HCT116 (cell line): ENCODE measurements around the gene NUP188. TPM values are rescaled to one million over a fixed set of nuclear protein-coding genes. Genes with fewer than 3 reads are reported as not detected.

Source experiments
- ATAC-seq: fragments of 200-7000 bp; cut with Tn5 transposase; 2 replicates; pipeline ENCODE4 v1.9.1; 2020; ENCODE audit warnings: mild to moderate bottlenecking, moderate library complexity
- BruUV-seq: library from RNA; stranded (reverse); fragments of 400-500 nt; replicated peaks from 2 replicates; lab custom pipeline; 2021; lab: Mats Ljungman, UMichigan
- CTCF ChIA-PET: fragments of 300-600 bp; sonication (Branson Sonifier 250); formaldehyde crosslinking; loops from one replicate; lab custom pipeline; 2021; ENCODE audit warnings: antibody characterized with exemption; lab: Charles Lee
- POLR2A ChIA-PET: fragments of 300-600, 350-600 bp; sonication (Branson Sonifier 250); formaldehyde crosslinking; loops from one replicate; lab custom pipeline; 2021; ENCODE audit warnings: antibody characterized with exemption; lab: Charles Lee
- RAD21 ChIA-PET, 2 experiments: fragments of 300-600 bp; sonication (Branson Sonifier 250); formaldehyde crosslinking; loops; one replicate each; lab custom pipeline; 2023; ENCODE audit warnings: low total read pairs in 2 of 2; ENCODE audit not compliant: uncharacterized antibody in 2 of 2, unreplicated experiment in 2 of 2, low non-redundant PET in 1 of 2; lab: Charles Lee
- DNase-seq: peaks from one replicate; pipeline ENCODE4 v3.0.0-alpha.2; 2010; ENCODE audit warnings: low read depth, low spot score
- H2AFZ ChIP-seq: fragments of 200-600 bp; shearing (Covaris generic), sonication (generic); 2 replicates; pipeline ENCODE4 v1.6.1; 2017; ENCODE audit warnings: low read depth, mixed run types, mixed read lengths, antibody characterized with exemption, low read length; ENCODE audit not compliant: poor library complexity, severe bottlenecking
- H3K27ac ChIP-seq: 2 replicates; pipeline ENCODE4 v1.5.1; 2012; ENCODE audit warnings: low read depth, low read length
- H3K27me3 ChIP-seq: fragments of 200-600 bp; sonication (generic); 2 replicates; pipeline ENCODE4 v1.6.1; 2016; ENCODE audit warnings: mixed run types, low read length, mixed read lengths; ENCODE audit not compliant: insufficient read depth
- H3K36me3 ChIP-seq, 2 experiments: fragments of 200-500 bp in 1 of 2; fragments of 200-600 bp in 1 of 2; sonication (Bioruptor generic) in 1 of 2; sonication (generic) in 1 of 2; 2 replicates each; pipeline versions ENCODE4 v1.5.1 to v1.6.1; 2014 to 2016; ENCODE audit warnings: low read length in 2 of 2, inconsistent platforms in 1 of 2, mixed read lengths in 1 of 2, mixed run types in 1 of 2; ENCODE audit not compliant: insufficient read depth in 2 of 2, control insufficient read depth in 1 of 2
- H3K4me1 ChIP-seq, 2 experiments: fragments of 200-600 bp in 1 of 2; sonication (generic) in 1 of 2; 2 replicates each; pipeline versions ENCODE4 v1.5.1 to v1.6.1; 2012 to 2017; ENCODE audit warnings: low read length in 2 of 2, inconsistent platforms in 1 of 2, mild to moderate bottlenecking in 1 of 2, mixed read lengths in 1 of 2, mixed run types in 1 of 2, moderate library complexity in 1 of 2; ENCODE audit not compliant: insufficient read depth in 2 of 2, control insufficient read depth in 1 of 2
- H3K4me2 ChIP-seq: fragments of 200-600 bp; sonication (generic); 2 replicates; pipeline ENCODE4 v1.6.1; 2017; ENCODE audit warnings: mixed run types, low read length, mixed read lengths
- H3K4me3 ChIP-seq, 2 experiments: fragments of 200-600 bp in 1 of 2; sonication (generic) in 1 of 2; replicated peaks in 1 of 2; 2 replicates each; pipeline ENCODE4 v1.5.1; 2011 to 2016; ENCODE audit warnings: low read length in 2 of 2, control low read depth in 1 of 2, low read depth in 1 of 2, mild to moderate bottlenecking in 1 of 2, mixed read lengths in 1 of 2, mixed run types in 1 of 2
- H3K79me2 ChIP-seq: fragments of 200-600 bp; sonication (generic); 2 replicates; pipeline ENCODE4 v1.6.1; 2017; ENCODE audit warnings: mild to moderate bottlenecking, mixed run types, low read length, moderate library complexity, mixed read lengths; ENCODE audit not compliant: insufficient read depth
- H3K9ac ChIP-seq: fragments of 200-600 bp; sonication (generic); 2 replicates; pipeline ENCODE4 v1.6.1; 2016; ENCODE audit warnings: low read length, mixed read lengths
- H3K9me2 ChIP-seq: fragments of 200-600 bp; sonication (generic), shearing (Covaris generic); 2 replicates; pipeline ENCODE4 v1.6.1; 2017; ENCODE audit warnings: mixed run types, mild to moderate bottlenecking, moderate library complexity; ENCODE audit not compliant: insufficient read depth
- H3K9me3 ChIP-seq, 2 experiments: fragments of 200-500 bp in 1 of 2; fragments of 200-600 bp in 1 of 2; sonication (Bioruptor generic) in 1 of 2; sonication (generic) in 1 of 2; 2 replicates each; pipeline ENCODE4 v1.6.1; 2014 to 2017; ENCODE audit warnings: low read length in 2 of 2, mixed read lengths in 2 of 2, inconsistent platforms in 1 of 2, low read depth in 1 of 2, mild to moderate bottlenecking in 1 of 2, mixed run types in 1 of 2, moderate library complexity in 1 of 2; ENCODE audit not compliant: control insufficient read depth in 1 of 2, insufficient read depth in 1 of 2
- H4K20me1 ChIP-seq: fragments of 200-600 bp; sonication (generic), shearing (Covaris generic); 2 replicates; pipeline ENCODE4 v1.6.1; 2017; ENCODE audit warnings: mixed run types, mild to moderate bottlenecking, moderate library complexity; ENCODE audit not compliant: insufficient read depth
- CBX3 ChIP-seq: IDR thresholded peaks from 2 replicates; pipeline ENCODE4 v1.6.1; 2012; ENCODE audit warnings: low read depth
- CEBPB ChIP-seq: IDR thresholded peaks from 2 replicates; pipeline ENCODE4 v1.6.1; 2012; ENCODE audit warnings: low read depth
- ELF1 ChIP-seq: IDR thresholded peaks from 2 replicates; pipeline ENCODE4 v1.6.1; 2012; ENCODE audit warnings: low read depth, borderline replicate concordance
- EZH2 ChIP-seq: fragments of 200-600 bp; sonication (generic); IDR thresholded peaks from 2 replicates; pipeline ENCODE4 v1.6.1; 2017; ENCODE audit warnings: antibody characterized with exemption, mixed run types
- FOSL1 ChIP-seq: IDR thresholded peaks from 2 replicates; pipeline ENCODE4 v1.6.1; 2012; ENCODE audit warnings: low read depth
- JUND ChIP-seq: IDR thresholded peaks from 2 replicates; pipeline ENCODE4 v1.6.1; 2012
- RAD21 ChIP-seq: IDR thresholded peaks from 2 replicates; pipeline ENCODE4 v1.6.1; 2012; ENCODE audit warnings: low read depth, mild to moderate bottlenecking
- SRF ChIP-seq: IDR thresholded peaks from 2 replicates; pipeline ENCODE4 v1.6.1; 2012; ENCODE audit warnings: low read depth
- TCF7L2 ChIP-seq: IDR thresholded peaks from 2 replicates; pipeline ENCODE4 v1.7.0; 2011; ENCODE audit warnings: borderline replicate concordance, inconsistent platforms; ENCODE audit not compliant: insufficient read depth, insufficient read length; ENCODE audit errors: extremely low read depth
- ZBTB33 ChIP-seq: IDR thresholded peaks from 2 replicates; pipeline ENCODE4 v1.6.1; 2011; ENCODE audit warnings: mild to moderate bottlenecking, low read length, moderate library complexity; ENCODE audit not compliant: insufficient replicate concordance; ENCODE audit errors: extremely low read depth
- intact Hi-C: fragments of 100-400 bp; cut with micrococcal nuclease; formaldehyde crosslinking; loops from 2 replicates; pipeline ENCODE4 v1.10.0; 2022
- total RNA-seq: library from RNA; stranded (reverse); gene quantifications from one replicate; pipeline ENCODE4 v1.2.1, GENCODE V29; 2021; ENCODE audit not compliant: unreplicated experiment
- TF ChIP-seq, protein P1 (sequence below): IDR thresholded peaks from 2 replicates; pipeline ENCODE4 v1.6.1; 2012
- TF ChIP-seq, protein P2 (sequence below), 3 experiments: fragments of 200-600 bp in 1 of 3; sonication (generic) in 1 of 3; IDR thresholded peaks in 2 of 3; conservative IDR thresholded peaks in 1 of 3; 2 replicates each; pipeline ENCODE4 v1.5.1; 2012 to 2017; ENCODE audit warnings: low read depth in 2 of 3, low read length in 2 of 3, antibody characterized with exemption in 1 of 3, borderline replicate concordance in 1 of 3, control low read depth in 1 of 3, mild to moderate bottlenecking in 1 of 3, mixed read lengths in 1 of 3, mixed run types in 1 of 3, moderate library complexity in 1 of 3; ENCODE audit not compliant: insufficient read depth in 1 of 3

The NUP188 gene
- total RNA-seq, 1 experiment from 2014 or later: 115 TPM

DNA sequence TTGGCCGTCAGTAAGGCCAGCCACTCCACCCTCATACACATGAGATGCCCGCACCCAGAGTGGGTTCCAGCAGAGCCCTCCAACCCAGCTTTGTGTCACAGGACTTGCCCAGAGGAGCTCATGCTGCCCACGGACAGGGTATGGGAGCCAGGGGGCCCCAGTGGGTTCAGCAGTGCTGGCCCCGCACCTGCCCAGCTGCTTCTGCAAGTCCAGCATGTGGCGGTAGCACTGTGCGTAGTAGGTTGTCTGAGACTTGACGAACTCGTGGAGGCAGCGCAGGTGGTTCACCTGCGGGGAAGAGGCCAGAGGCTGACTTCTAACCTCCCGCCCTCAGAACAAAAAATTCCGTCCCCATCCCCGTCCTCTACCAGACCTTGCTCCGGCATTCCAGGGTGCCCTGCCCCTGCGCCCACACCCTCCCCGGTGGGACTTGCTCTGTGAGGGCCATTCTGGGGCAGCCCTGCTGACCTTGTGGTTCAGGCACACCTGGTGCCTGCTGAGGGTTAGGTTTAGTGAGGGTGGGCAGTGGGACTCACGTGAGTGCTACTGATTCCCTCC lies 62.2 kb downstream of the NUP188 start:
- no peaks in the 10 kb centered on the region for H3K9me2 ChIP-seq
- H3K79me2 ChIP-seq: no peaks in the 10 kb centered on the region
- no peak for DNase-seq
- H3K27ac ChIP-seq: no peak overlapping the region
- no peaks in the 10 kb centered on the region for H3K27me3 ChIP-seq
- ATAC-seq: no peak
- H3K9me3 ChIP-seq: no peaks in the 10 kb centered on the region
- H3K4me3 ChIP-seq: no peak overlapping the region
- H2AFZ ChIP-seq: no peak overlapping the region
- no peaks in the 10 kb centered on the region for H3K4me1 ChIP-seq
- RAD21 ChIA-PET: no interaction called here
- POLR2A ChIA-PET: no interaction called here
- no peak overlapping the region for H3K9ac ChIP-seq
- no TSS peak for BruUV-seq
- CTCF ChIA-PET: no interaction called here
- H4K20me1 ChIP-seq: no peaks in the 10 kb centered on the region
- H3K4me2 ChIP-seq: no peak overlapping the region
- intact Hi-C loops: no loop called here
- peaks cover 9 to 38% of the 10 kb centered on the region in 2 experiments; a peak in 3 of 4 replicates for H3K36me3 ChIP-seq
- TF ChIP-seq EZH2 (no peak), TCF7L2 (no peak)
- TF ChIP-seq, all 23 proteins: peak for 0

GRCh38 chr9:129010267-129010975 lies 62.9 kb downstream of the NUP188 start:
- CTCF ChIA-PET: no interaction called here
- H3K9ac ChIP-seq: no peak overlapping the region
- H3K9me2 ChIP-seq: no peaks in the 10 kb centered on the region
- intact Hi-C loops: no loop called here
- RAD21 ChIA-PET: no interaction called here
- no peaks in the 10 kb centered on the region for H3K79me2 ChIP-seq
- POLR2A ChIA-PET: no interaction called here
- BruUV-seq: no TSS peak
- H3K4me3 ChIP-seq: no peak overlapping the region
- no peak overlapping the region for H3K27ac ChIP-seq
- H3K4me1 ChIP-seq: no peaks in the 10 kb centered on the region
- no peak for ATAC-seq
- H4K20me1 ChIP-seq: no peaks in the 10 kb centered on the region
- peaks cover 5 to 36% of the 10 kb centered on the region in 2 experiments; a peak in 3 of 4 replicates for H3K36me3 ChIP-seq
- H2AFZ ChIP-seq: no peak overlapping the region
- no peaks in the 10 kb centered on the region for H3K27me3 ChIP-seq
- H3K4me2 ChIP-seq: no peak overlapping the region
- no peaks in the 10 kb centered on the region for H3K9me3 ChIP-seq
- DNase-seq: no peak
- TF ChIP-seq, protein P1, sequence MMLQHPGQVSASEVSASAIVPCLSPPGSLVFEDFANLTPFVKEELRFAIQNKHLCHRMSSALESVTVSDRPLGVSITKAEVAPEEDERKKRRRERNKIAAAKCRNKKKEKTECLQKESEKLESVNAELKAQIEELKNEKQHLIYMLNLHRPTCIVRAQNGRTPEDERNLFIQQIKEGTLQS: no peak
- TF ChIP-seq SRF (no peak), CEBPB (no peak), RAD21 (no peak), ELF1 (no peak), CBX3 (no peak), JUND (no peak), ZBTB33 (no peak), FOSL1 (no peak)
- TF ChIP-seq, protein P2, sequence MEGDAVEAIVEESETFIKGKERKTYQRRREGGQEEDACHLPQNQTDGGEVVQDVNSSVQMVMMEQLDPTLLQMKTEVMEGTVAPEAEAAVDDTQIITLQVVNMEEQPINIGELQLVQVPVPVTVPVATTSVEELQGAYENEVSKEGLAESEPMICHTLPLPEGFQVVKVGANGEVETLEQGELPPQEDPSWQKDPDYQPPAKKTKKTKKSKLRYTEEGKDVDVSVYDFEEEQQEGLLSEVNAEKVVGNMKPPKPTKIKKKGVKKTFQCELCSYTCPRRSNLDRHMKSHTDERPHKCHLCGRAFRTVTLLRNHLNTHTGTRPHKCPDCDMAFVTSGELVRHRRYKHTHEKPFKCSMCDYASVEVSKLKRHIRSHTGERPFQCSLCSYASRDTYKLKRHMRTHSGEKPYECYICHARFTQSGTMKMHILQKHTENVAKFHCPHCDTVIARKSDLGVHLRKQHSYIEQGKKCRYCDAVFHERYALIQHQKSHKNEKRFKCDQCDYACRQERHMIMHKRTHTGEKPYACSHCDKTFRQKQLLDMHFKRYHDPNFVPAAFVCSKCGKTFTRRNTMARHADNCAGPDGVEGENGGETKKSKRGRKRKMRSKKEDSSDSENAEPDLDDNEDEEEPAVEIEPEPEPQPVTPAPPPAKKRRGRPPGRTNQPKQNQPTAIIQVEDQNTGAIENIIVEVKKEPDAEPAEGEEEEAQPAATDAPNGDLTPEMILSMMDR (IDR thresholded peaks at IDR 0.05 in 2 of 3, conservative IDR thresholded peaks at IDR 0.05 in 1 of 3; ENCODE audit: borderline replicate concordance in 1 of 3, insufficient read depth in 1 of 3, low read depth in 2 of 3, low read length in 2 of 3): no peak
